Stimulated activated CD4-positive, alpha-beta T cell treated with anti-CD3 and anti-CD28 coated beads, Interleukin-1b, Interleukin-23, amount 100 ng/mL, for 48 hours (primary cell): ENCODE measurements around the gene PRUNE1.
A peak's percentile ranks its signal among the peaks of the same experiment; 100 is the strongest.

Source experiments
- DNase-seq: peaks from one replicate; pipeline ENCODE4 v3.0.0-alpha.2; 2020

PRUNE1 gene

GRCh38 chr1:151007853-151008243, 401 bp upstream of the PRUNE1 start:
- DNase-seq = no peak

- DNase-seq = no peak
Measured at GRCh38 chr1:151009206-151009587, 948 bp downstream of the PRUNE1 start.

- DNase-seq = no peak
Measured at GRCh38 chr1:151009674-151010345, 1.6 kb downstream of the PRUNE1 start.

- no peak for DNase-seq
Measured at GRCh38 chr1:151010346-151010726, 2.1 kb downstream of the PRUNE1 start.

GRCh38 chr1:151011154-151011850, 3.1 kb downstream of the PRUNE1 start:
- no peak for DNase-seq

- DNase-seq = no peak
Measured at GRCh38 chr1:151012684-151013471, 4.6 kb downstream of the PRUNE1 start.

GRCh38 chr1:151013518-151013917, 5.3 kb downstream of the PRUNE1 start:
- no peak for DNase-seq

- peak; percentile 81 for DNase-seq
Measured at GRCh38 chr1:151024540-151025146, 16.4 kb downstream of the PRUNE1 start.

- no peak for DNase-seq
Measured at GRCh38 chr1:151026460-151026859, 18.2 kb downstream of the PRUNE1 start.

- no peak for DNase-seq
Measured at GRCh38 chr1:151032164-151032563, 23.9 kb downstream of the PRUNE1 start.

GRCh38 chr1:151035167-151035566, 26.9 kb downstream of the PRUNE1 start:
- no peak for DNase-seq

- no peak for DNase-seq
Measured at GRCh38 chr1:151036356-151036755, 28.1 kb downstream of the PRUNE1 start, which contains the start of gene BNIPL. TSS of gene BNIPL (plus strand) at chr1:151036586. CDS start at chr1:151036726, 140 bp downstream.

GRCh38 chr1:151037032-151037431, 28.8 kb downstream of the PRUNE1 start:
- DNase-seq = no peak

GRCh38 chr1:151039521-151039920, 31.3 kb downstream of the PRUNE1 start:
- no peak for DNase-seq

GRCh38 chr1:151043163-151043562, 34.9 kb downstream of the PRUNE1 start:
- no peak for DNase-seq

GRCh38 chr1:151047591-151047924, 39.3 kb downstream of the PRUNE1 start, which contains the start of gene C1orf56:
TSS of gene C1orf56 (plus strand) at chr1:151047751. CDS start at chr1:151047848, 97 bp downstream.
- DNase-seq = peak; percentile 48

- peak; percentile 60 for DNase-seq
Measured at GRCh38 chr1:151047925-151048644, 39.8 kb downstream of the PRUNE1 start.

- no peak for DNase-seq
Measured at GRCh38 chr1:151048645-151049032, 40.4 kb downstream of the PRUNE1 start.

GRCh38 chr1:151049458-151049857, 41.2 kb downstream of the PRUNE1 start:
- DNase-seq = no peak

- DNase-seq = no peak
Measured at GRCh38 chr1:151050051-151050688, 41.9 kb downstream of the PRUNE1 start.

GRCh38 chr1:151051356-151052009, 43.2 kb downstream of the PRUNE1 start:
- no peak for DNase-seq
